ENCODE results near the gene VEGFA.

DNA sequence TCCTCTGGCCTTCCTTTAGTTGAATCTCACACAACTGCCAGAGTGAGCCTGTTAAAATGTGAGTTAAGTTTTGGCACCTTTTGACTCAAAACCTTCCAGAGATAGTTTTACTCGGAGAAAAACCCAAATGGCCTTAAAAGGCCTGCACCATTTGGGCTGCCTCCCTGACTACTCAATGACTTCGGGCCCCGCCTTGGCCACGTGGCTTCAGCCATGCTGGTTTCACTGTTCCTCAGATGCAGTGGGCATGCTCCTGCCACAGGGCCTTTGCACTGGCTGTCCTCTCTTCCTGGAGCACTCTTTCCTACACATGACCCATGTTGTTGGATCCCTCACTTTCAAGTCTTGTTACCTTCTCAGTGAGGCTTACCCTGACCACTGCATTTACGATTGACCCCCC, 18.3 kb downstream of the VEGFA start:
- TF ChIP-seq EZH2 (IDR thresholded peaks at IDR 0.05; ENCODE audit: insufficient read depth, poor library complexity, severe bottlenecking): no peak
- TF ChIP-seq EZH2phosphoT487 (IDR thresholded peaks at IDR 0.05; ENCODE audit: insufficient read depth, low read depth): no peak

Data from GM23248 (cell line).